ENCODE data around the gene LEPR. TPM values are rescaled to one million over a fixed set of nuclear protein-coding genes. Genes with fewer than 3 reads are reported as not detected.
"Not testable (repeated sequence)": the region's sequence is repeated elsewhere in the genome, so short reads cannot be mapped to it uniquely, and the experiment has no call there.

LEPR gene
- total and polyA plus RNA-seq, 2 donors (not counting 1 experiment from before 2014, with no cell fraction given) = 8.0 to 20.1 TPM

DNA sequence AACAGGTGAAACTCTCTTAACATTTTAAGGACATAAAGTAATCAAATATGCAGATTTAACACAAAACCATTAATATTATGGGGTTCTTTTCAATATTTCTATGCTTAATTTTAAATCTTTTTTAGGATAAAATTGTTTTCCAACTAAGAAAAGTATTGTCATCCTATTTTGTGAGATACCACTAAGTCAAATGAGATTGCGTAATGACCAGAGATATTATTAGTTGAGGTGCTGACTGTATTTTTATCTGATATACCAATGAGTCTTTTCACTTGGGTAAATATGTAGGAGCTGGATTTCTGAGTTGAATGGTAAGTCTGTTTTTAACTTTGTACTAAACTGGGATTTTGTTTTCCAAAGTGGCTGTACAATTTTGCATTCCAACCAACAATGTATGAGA is 25.4 kb downstream of the LEPR start:
- H3K36me3 ChIP-seq (ENCODE audit: control insufficient read depth, insufficient read depth, low read length) = no peaks in the 10 kb centered on the region
- no peak overlapping the region for H3K4me2 ChIP-seq (ENCODE audit: extremely low read depth, insufficient read depth, low read length)
- no peak for DNase-seq (ENCODE audit: low read depth in 2 of 2)
- no peaks in the 10 kb centered on the region for H3K79me2 ChIP-seq (ENCODE audit: control insufficient read depth, insufficient read depth, low read length)
- no peaks in the 10 kb centered on the region for H3K9me3 ChIP-seq (ENCODE audit: control insufficient read depth, insufficient read depth, low read depth, low read length)
- H3K9ac ChIP-seq (ENCODE audit: insufficient read depth, low read length) = no peak overlapping the region
- no peak overlapping the region for H3K27ac ChIP-seq (ENCODE audit: insufficient read depth, low read length)
- no peaks in the 10 kb centered on the region for H3K4me1 ChIP-seq (ENCODE audit: control insufficient read depth, extremely low read depth, insufficient read depth, low read length)
- no peak overlapping the region for H3K4me3 ChIP-seq (replicated peaks in 1 of 4; ENCODE audit: control extremely low read depth in 1 of 4, insufficient read depth in 1 of 4, low read depth in 3 of 4, low read length in 4 of 4)
- no peaks in the 10 kb centered on the region for H4K20me1 ChIP-seq (ENCODE audit: control insufficient read depth, extremely low read depth, insufficient read depth, low read length)
- H3K27me3 ChIP-seq (ENCODE audit: control insufficient read depth, insufficient read depth, low read length) = no peaks in the 10 kb centered on the region
- TF ChIP-seq EZH2 (IDR thresholded peaks at IDR 0.05; ENCODE audit: low read length, missing control alignments) = no peak
- TF ChIP-seq, protein P1, sequence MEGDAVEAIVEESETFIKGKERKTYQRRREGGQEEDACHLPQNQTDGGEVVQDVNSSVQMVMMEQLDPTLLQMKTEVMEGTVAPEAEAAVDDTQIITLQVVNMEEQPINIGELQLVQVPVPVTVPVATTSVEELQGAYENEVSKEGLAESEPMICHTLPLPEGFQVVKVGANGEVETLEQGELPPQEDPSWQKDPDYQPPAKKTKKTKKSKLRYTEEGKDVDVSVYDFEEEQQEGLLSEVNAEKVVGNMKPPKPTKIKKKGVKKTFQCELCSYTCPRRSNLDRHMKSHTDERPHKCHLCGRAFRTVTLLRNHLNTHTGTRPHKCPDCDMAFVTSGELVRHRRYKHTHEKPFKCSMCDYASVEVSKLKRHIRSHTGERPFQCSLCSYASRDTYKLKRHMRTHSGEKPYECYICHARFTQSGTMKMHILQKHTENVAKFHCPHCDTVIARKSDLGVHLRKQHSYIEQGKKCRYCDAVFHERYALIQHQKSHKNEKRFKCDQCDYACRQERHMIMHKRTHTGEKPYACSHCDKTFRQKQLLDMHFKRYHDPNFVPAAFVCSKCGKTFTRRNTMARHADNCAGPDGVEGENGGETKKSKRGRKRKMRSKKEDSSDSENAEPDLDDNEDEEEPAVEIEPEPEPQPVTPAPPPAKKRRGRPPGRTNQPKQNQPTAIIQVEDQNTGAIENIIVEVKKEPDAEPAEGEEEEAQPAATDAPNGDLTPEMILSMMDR (conservative IDR thresholded peaks at IDR 0.05 in 1 of 2, IDR thresholded peaks at IDR 0.05 in 1 of 2; ENCODE audit: low read depth in 1 of 2, low read length in 2 of 2) = no peak
- no peak overlapping the region for H2AFZ ChIP-seq (ENCODE audit: low read length)

DNA sequence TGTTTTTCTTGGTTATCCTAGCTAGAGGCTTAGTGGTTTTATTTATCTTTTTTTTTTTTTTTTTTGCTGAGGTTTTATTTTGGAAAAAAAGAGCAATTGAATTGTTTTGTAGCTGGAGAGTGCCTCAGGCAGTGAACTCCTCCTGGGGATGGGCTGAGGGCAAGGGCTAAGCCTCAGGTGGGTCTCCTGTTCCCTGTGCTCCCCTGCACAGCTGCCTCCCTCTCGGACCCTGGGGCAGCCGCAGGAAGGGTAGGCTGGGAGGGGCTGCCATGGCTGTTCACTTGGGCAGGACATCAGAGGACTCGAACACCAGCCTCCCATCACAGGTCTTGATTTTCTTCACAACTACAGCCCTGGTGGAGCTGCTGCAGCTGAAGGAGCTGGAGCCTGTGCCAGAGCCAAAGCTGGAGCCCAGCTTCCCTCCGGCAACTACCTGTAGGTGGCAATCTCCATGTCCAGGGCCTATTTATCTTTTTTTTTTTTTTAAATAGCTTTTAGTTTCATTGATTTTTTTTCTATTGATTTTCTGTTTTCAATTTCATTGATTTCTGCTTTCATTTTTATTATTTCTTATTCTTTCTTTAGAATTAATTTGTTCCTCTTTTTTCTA is 28.9 kb downstream of the LEPR start:
- no peak for TF ChIP-seq EZH2 (IDR thresholded peaks at IDR 0.05; ENCODE audit: low read length, missing control alignments)
- TF ChIP-seq, protein P1 (conservative IDR thresholded peaks at IDR 0.05 in 1 of 2, IDR thresholded peaks at IDR 0.05 in 1 of 2; ENCODE audit: low read depth in 1 of 2, low read length in 2 of 2) = no peak
- H3K9ac ChIP-seq (ENCODE audit: insufficient read depth, low read length) = no peak overlapping the region
- H3K36me3 ChIP-seq (ENCODE audit: control insufficient read depth, insufficient read depth, low read length) = no peaks in the 10 kb centered on the region

DNA sequence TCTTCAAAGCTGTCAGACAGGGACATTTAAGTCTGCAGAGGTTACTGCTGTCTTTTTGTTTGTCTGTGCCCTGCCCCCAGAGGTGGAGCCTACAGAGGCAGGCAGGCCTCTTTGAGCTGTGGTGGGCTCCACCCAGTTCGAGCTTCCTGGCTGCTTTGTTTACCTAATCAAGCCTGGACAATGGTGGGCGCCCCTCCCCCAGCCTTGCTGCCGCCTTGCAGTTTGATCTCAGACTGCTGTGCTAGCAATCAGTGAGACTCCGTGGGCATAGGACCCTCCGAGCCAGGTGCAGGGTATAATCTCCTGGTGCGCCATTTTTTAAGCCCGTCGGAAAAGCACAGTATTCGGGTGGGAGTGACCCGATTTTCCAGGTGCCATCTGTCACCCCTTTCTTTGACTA is 35.2 kb downstream of the LEPR start:
- H3K4me2 ChIP-seq (ENCODE audit: extremely low read depth, insufficient read depth, low read length); H3K27ac ChIP-seq (ENCODE audit: insufficient read depth, low read length); H3K36me3 ChIP-seq (ENCODE audit: control insufficient read depth, insufficient read depth, low read length); H3K9me3 ChIP-seq (ENCODE audit: control insufficient read depth, insufficient read depth, low read depth, low read length); H3K9ac ChIP-seq (ENCODE audit: insufficient read depth, low read length); H3K27me3 ChIP-seq (ENCODE audit: control insufficient read depth, insufficient read depth, low read length); H3K79me2 ChIP-seq (ENCODE audit: control insufficient read depth, insufficient read depth, low read length); H4K20me1 ChIP-seq (ENCODE audit: control insufficient read depth, extremely low read depth, insufficient read depth, low read length); DNase-seq (ENCODE audit: low read depth in 2 of 2); H3K4me3 ChIP-seq (replicated peaks in 1 of 4; ENCODE audit: control extremely low read depth in 1 of 4, insufficient read depth in 1 of 4, low read depth in 3 of 4, low read length in 4 of 4); H3K4me1 ChIP-seq (ENCODE audit: control insufficient read depth, extremely low read depth, insufficient read depth, low read length); H2AFZ ChIP-seq (ENCODE audit: low read length): not testable (repeated sequence)

More for the DNA sequence above, 28.9 kb downstream of the LEPR start:
- Histone ChIP-seq H3K27ac (ENCODE audit: insufficient read depth, low read length) (no peak overlapping the region), H3K4me2 (ENCODE audit: extremely low read depth, insufficient read depth, low read length) (no peak overlapping the region), H3K4me1 (ENCODE audit: control insufficient read depth, extremely low read depth, insufficient read depth, low read length) (no peaks in the 10 kb centered on the region), H2AFZ (ENCODE audit: low read length) (no peak overlapping the region), H3K27me3 (ENCODE audit: control insufficient read depth, insufficient read depth, low read length) (no peaks in the 10 kb centered on the region), H3K9me3 (ENCODE audit: control insufficient read depth, insufficient read depth, low read depth, low read length) (no peaks in the 10 kb centered on the region), H3K79me2 (ENCODE audit: control insufficient read depth, insufficient read depth, low read length) (no peaks in the 10 kb centered on the region), H4K20me1 (ENCODE audit: control insufficient read depth, extremely low read depth, insufficient read depth, low read length) (no peaks in the 10 kb centered on the region), H3K4me3 (replicated peaks in 1 of 4; ENCODE audit: control extremely low read depth in 1 of 4, insufficient read depth in 1 of 4, low read depth in 3 of 4, low read length in 4 of 4) (no peak overlapping the region)
- no peak for DNase-seq (ENCODE audit: low read depth in 2 of 2)
